ENCODE data around the gene DUSP9. TPM values are rescaled to one million over a fixed set of nuclear protein-coding genes. Genes with fewer than 3 reads are reported as not detected.

Gene DUSP9
- total and polyA plus RNA-seq, 7 donors, result not detected

GRCh38 chrX:153667281-153667955 is 20.4 kb downstream of the DUSP9 start:
- WGBS, 3 donors, result 54 to 67% (median 56%) methylated on average over 10 to 11 of the region's 11 CpGs
- no peak overlapping the region for H3K27ac ChIP-seq
- H3K4me1 ChIP-seq, result no peaks in the 10 kb centered on the region
- no peaks in the 10 kb centered on the region for H3K36me3 ChIP-seq (ENCODE audit: insufficient read depth in 1 of 2, low read depth in 1 of 2)
- H3K9me3 ChIP-seq, result no peaks in the 10 kb centered on the region
- ATAC-seq, result peak in 1 of 4 donors; percentile 17
- H3K4me3 ChIP-seq, result no peak overlapping the region
- no peak for DNase-seq
- H3K27me3 ChIP-seq (ENCODE audit: insufficient read depth in 3 of 3, low read length in 2 of 3), result peaks cover 0 to 23% (median 0%) of the 10 kb centered on the region in 3 donors
- intact Hi-C loops (cut with DNase I), result loop anchor here (5.0 to 10.0 kb wide), 5 partner anchors 55 to 723 kb away; no protein-coding TSS in a partner anchor
- TF ChIP-seq, protein P1, sequence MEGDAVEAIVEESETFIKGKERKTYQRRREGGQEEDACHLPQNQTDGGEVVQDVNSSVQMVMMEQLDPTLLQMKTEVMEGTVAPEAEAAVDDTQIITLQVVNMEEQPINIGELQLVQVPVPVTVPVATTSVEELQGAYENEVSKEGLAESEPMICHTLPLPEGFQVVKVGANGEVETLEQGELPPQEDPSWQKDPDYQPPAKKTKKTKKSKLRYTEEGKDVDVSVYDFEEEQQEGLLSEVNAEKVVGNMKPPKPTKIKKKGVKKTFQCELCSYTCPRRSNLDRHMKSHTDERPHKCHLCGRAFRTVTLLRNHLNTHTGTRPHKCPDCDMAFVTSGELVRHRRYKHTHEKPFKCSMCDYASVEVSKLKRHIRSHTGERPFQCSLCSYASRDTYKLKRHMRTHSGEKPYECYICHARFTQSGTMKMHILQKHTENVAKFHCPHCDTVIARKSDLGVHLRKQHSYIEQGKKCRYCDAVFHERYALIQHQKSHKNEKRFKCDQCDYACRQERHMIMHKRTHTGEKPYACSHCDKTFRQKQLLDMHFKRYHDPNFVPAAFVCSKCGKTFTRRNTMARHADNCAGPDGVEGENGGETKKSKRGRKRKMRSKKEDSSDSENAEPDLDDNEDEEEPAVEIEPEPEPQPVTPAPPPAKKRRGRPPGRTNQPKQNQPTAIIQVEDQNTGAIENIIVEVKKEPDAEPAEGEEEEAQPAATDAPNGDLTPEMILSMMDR (IDR thresholded peaks at IDR 0.05), result no peak

GRCh38 chrX:153667956-153668396 is 21.0 kb downstream of the DUSP9 start:
- Histone ChIP-seq H3K36me3 (ENCODE audit: insufficient read depth in 1 of 2, low read depth in 1 of 2) (no peaks in the 10 kb centered on the region), H3K9me3 (no peaks in the 10 kb centered on the region), H3K4me3 (no peak overlapping the region), H3K27me3 (ENCODE audit: insufficient read depth in 3 of 3, low read length in 2 of 3) (peaks cover 0 to 18% (median 0%) of the 10 kb centered on the region in 3 donors), H3K27ac (no peak overlapping the region), H3K4me1 (no peaks in the 10 kb centered on the region)
- 18 to 36% (median 23%) methylated on average over 13 to 14 of the region's 14 CpGs for WGBS, 3 donors
- DNase-seq (peak; percentile 80 to 91), ATAC-seq (peak; percentile 82 to 94 (median 84))
- intact Hi-C loops (cut with DNase I), result loop anchor here (5.0 to 10.0 kb wide), 5 partner anchors 56 to 723 kb away; no protein-coding TSS in a partner anchor
- TF ChIP-seq, protein P1 (IDR thresholded peaks at IDR 0.05), result peak; percentile 69

GRCh38 chrX:153668423-153669173 is 21.6 kb downstream of the DUSP9 start:
- no peaks in the 10 kb centered on the region for H3K36me3 ChIP-seq (ENCODE audit: insufficient read depth in 1 of 2, low read depth in 1 of 2)
- ATAC-seq (peak in 1 of 4 donors; percentile 16), DNase-seq (no peak)
- no peaks in the 10 kb centered on the region for H3K9me3 ChIP-seq
- H3K4me3 ChIP-seq, result no peak overlapping the region
- intact Hi-C loops (cut with DNase I), result loop anchor here (5.0 to 10.0 kb wide), 5 partner anchors 56 to 724 kb away; no protein-coding TSS in a partner anchor
- TF ChIP-seq, protein P1 (IDR thresholded peaks at IDR 0.05), result no peak
- H3K27ac ChIP-seq, result no peak overlapping the region
- peaks cover 0 to 16% (median 0%) of the 10 kb centered on the region in 3 donors for H3K27me3 ChIP-seq (ENCODE audit: insufficient read depth in 3 of 3, low read length in 2 of 3)
- WGBS, 3 donors, result 85 to 88% (median 86%) methylated on average over 6 to 11 of the region's 11 CpGs
- H3K4me1 ChIP-seq, result no peaks in the 10 kb centered on the region

DNA sequence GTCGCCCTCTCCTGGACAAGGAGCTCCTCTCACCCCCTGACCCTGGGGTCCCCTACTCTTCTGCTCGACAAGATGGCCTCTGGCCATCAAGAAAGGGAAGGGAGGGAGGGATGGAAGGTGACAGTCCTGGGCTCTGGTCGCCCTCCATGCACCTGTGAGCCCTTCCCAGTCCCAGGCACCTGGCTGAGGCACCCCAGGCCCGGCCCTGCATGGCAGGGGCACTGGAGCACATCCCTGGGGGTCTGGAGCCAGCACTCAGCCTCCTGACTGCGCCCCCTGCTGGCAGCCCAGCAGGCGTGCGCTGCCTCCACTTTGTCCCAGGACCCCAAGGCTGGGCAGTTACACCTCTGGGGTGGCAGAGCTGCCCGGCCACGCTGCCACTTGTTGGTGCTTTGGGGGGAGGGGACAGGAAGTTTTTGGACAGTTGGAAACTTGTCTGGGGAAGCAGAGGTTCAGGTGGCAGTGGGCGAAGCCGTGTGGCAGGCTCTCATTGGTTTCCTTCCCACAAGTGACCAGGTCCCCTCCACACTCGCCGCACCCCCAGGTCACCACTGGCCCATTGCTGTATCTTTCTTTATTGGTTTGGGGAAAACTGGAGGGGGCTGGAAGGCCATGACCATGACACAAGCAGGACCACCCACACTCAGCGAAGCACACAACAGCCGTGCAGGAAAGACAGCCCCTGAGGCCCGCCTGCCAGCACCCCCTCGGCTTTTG is 22.3 kb downstream of the DUSP9 start:
- no peaks in the 10 kb centered on the region for H3K9me3 ChIP-seq
- H3K27me3 ChIP-seq (ENCODE audit: insufficient read depth in 3 of 3, low read length in 2 of 3), result peaks cover 0 to 18% (median 3%) of the 10 kb centered on the region in 3 donors
- intact Hi-C loops (cut with DNase I), result loop anchor here (5.0 to 10.0 kb wide), 5 partner anchors 57 to 725 kb away; no protein-coding TSS in a partner anchor
- TF ChIP-seq, protein P1 (IDR thresholded peaks at IDR 0.05), result peak; percentile 66
- H3K27ac ChIP-seq, result no peak overlapping the region
- ATAC-seq, result peak in 2 of 4 donors; percentile 33 to 62
- no peak for DNase-seq
- no peaks in the 10 kb centered on the region for H3K4me1 ChIP-seq
- 60 to 72% (median 62%) methylated on average over 5 to 17 of the region's 17 CpGs for WGBS, 3 donors
- no peaks in the 10 kb centered on the region for H3K36me3 ChIP-seq (ENCODE audit: insufficient read depth in 1 of 2, low read depth in 1 of 2)
- no peak overlapping the region for H3K4me3 ChIP-seq

Data from psoas muscle (tissue), 8 donors.